Measurements from ENCODE around the gene CRYGC. TPM values are rescaled to one million over a fixed set of nuclear protein-coding genes. Genes with fewer than 3 reads are reported as not detected.
A peak's percentile ranks its signal among the peaks of the same experiment; 100 is the strongest.

CRYGC gene
- total and polyA plus RNA-seq, 2 of the 13 experiments (the other 11 are each of a cell fraction or from before 2014, with no cell fraction given), result 0.20 to 0.27 TPM

DNA sequence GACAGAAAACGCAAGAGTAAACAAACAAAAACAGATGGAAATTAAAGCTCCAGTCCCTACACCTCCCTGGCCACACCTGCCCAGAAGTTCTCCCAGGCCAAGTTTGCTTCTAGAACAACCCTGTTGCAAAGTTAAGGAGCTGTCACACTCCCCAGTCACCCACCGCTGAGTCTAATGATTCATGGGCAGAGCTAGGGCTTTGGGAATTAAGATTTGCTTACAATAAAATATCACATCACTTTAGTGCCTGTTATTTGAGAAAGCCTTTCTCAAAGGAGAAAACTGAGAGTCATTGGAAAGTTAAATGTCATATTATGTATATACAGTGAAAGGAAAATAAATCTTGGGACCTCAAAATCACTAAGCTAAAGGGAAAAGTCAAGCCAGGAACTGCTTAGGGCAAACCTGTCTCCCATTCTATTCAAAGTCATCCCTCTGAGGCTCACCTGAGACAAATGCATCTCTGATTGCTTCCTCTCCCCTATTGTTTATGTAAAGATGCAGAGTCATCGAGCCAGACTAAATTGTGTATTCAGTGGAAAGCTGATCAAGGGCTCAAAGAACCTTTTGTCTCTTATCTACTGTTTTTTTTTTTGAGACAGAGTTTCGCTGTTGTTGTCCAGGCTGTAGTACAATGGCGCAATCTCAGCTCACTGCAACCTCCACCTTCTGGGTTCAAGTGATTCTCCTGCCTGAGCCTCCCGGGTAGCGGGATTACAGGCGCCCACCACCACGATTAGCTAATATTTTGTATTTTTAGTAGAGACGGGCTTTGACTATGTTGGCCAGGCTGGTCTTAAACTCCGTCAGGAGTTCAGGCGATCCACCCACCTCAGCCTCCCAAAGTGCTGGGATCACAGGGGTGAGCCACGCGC, 13.5 kb upstream of the CRYGC start (continued):
- TF ChIP-seq, protein P1, sequence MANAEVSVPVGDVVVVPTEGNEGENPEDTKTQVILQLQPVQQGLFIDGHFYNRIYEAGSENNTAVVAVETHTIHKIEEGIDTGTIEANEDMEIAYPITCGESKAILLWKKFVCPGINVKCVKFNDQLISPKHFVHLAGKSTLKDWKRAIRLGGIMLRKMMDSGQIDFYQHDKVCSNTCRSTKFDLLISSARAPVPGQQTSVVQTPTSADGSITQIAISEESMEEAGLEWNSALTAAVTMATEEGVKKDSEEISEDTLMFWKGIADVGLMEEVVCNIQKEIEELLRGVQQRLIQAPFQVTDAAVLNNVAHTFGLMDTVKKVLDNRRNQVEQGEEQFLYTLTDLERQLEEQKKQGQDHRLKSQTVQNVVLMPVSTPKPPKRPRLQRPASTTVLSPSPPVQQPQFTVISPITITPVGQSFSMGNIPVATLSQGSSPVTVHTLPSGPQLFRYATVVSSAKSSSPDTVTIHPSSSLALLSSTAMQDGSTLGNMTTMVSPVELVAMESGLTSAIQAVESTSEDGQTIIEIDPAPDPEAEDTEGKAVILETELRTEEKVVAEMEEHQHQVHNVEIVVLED (CRISPR knock-in tag; IDR thresholded peaks at IDR 0.05; ENCODE audit: borderline replicate concordance), result 0 out of 2 replicates have a peak, but pooled peaks have one; percentile 25
- no peak for TF ChIP-seq ZFP36L2 (CRISPR knock-in tag; IDR thresholded peaks at IDR 0.05)
- no peak for TF ChIP-seq SIX4 (CRISPR knock-in tag; IDR thresholded peaks at IDR 0.05)
- TF ChIP-seq TAF1 (CRISPR knock-in tag; IDR thresholded peaks at IDR 0.05), result no peak
- TF ChIP-seq RFX3 (CRISPR knock-in tag; IDR thresholded peaks at IDR 0.05), result no peak
- 0 out of 2 replicates have a peak, but pooled peaks have one; percentile 62 for TF ChIP-seq ZFP90 (CRISPR knock-in tag; IDR thresholded peaks at IDR 0.05; ENCODE audit: borderline replicate concordance)
- no peak for TF ChIP-seq ZNF468 (CRISPR knock-in tag; IDR thresholded peaks at IDR 0.05)
- TF ChIP-seq ZNF883 (CRISPR knock-in tag; IDR thresholded peaks at IDR 0.05; ENCODE audit: not compliant biosample characterization), result no peak
- TF ChIP-seq POLR2G (IDR thresholded peaks at IDR 0.05; ENCODE audit: low read depth, low read length), result no peak
- TF ChIP-seq SIN3B (IDR thresholded peaks at IDR 0.05; ENCODE audit: low read length), result no peak
- TF ChIP-seq PAWR (CRISPR knock-in tag; IDR thresholded peaks at IDR 0.05; ENCODE audit: borderline replicate concordance), result no peak
- no peak for TF ChIP-seq AGO1 (IDR thresholded peaks at IDR 0.05; ENCODE audit: low read depth, low read length, poor library complexity, severe bottlenecking)
- no peak for TF ChIP-seq SRF (IDR thresholded peaks at IDR 0.05; ENCODE audit: low read depth, low read length)
- no peak for TF ChIP-seq HOXA9 (CRISPR knock-in tag; IDR thresholded peaks at IDR 0.05; ENCODE audit: borderline replicate concordance)
- TF ChIP-seq ZNF720 (CRISPR knock-in tag; IDR thresholded peaks at IDR 0.05), result no peak
- TF ChIP-seq, protein P2, sequence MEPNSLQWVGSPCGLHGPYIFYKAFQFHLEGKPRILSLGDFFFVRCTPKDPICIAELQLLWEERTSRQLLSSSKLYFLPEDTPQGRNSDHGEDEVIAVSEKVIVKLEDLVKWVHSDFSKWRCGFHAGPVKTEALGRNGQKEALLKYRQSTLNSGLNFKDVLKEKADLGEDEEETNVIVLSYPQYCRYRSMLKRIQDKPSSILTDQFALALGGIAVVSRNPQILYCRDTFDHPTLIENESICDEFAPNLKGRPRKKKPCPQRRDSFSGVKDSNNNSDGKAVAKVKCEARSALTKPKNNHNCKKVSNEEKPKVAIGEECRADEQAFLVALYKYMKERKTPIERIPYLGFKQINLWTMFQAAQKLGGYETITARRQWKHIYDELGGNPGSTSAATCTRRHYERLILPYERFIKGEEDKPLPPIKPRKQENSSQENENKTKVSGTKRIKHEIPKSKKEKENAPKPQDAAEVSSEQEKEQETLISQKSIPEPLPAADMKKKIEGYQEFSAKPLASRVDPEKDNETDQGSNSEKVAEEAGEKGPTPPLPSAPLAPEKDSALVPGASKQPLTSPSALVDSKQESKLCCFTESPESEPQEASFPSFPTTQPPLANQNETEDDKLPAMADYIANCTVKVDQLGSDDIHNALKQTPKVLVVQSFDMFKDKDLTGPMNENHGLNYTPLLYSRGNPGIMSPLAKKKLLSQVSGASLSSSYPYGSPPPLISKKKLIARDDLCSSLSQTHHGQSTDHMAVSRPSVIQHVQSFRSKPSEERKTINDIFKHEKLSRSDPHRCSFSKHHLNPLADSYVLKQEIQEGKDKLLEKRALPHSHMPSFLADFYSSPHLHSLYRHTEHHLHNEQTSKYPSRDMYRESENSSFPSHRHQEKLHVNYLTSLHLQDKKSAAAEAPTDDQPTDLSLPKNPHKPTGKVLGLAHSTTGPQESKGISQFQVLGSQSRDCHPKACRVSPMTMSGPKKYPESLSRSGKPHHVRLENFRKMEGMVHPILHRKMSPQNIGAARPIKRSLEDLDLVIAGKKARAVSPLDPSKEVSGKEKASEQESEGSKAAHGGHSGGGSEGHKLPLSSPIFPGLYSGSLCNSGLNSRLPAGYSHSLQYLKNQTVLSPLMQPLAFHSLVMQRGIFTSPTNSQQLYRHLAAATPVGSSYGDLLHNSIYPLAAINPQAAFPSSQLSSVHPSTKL (CRISPR knock-in tag; IDR thresholded peaks at IDR 0.05), result peak; percentile 90
- no peak for TF ChIP-seq GZF1 (CRISPR knock-in tag; IDR thresholded peaks at IDR 0.05)
- peak; percentile 65 for TF ChIP-seq SKI (IDR thresholded peaks at IDR 0.05; ENCODE audit: partially characterized antibody)
- TF ChIP-seq, protein P3, sequence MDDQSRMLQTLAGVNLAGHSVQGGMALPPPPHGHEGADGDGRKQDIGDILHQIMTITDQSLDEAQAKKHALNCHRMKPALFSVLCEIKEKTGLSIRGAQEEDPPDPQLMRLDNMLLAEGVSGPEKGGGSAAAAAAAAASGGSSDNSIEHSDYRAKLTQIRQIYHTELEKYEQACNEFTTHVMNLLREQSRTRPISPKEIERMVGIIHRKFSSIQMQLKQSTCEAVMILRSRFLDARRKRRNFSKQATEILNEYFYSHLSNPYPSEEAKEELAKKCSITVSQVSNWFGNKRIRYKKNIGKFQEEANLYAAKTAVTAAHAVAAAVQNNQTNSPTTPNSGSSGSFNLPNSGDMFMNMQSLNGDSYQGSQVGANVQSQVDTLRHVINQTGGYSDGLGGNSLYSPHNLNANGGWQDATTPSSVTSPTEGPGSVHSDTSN (CRISPR knock-in tag; IDR thresholded peaks at IDR 0.05; ENCODE audit: borderline replicate concordance), result no peak

All from HepG2 (cell line).